GM19023 (cell line): ENCODE results near the gene LMO7.
"Not testable (repeated sequence)": the region's sequence is repeated elsewhere in the genome, so short reads cannot be mapped to it uniquely, and the experiment has no call there.

Experiments used
- ATAC-seq: cut with Tn5 transposase; IDR thresholded peaks from one replicate; pipeline ENCODE4 v1.9.1; 2021; ENCODE audit warnings: mild to moderate bottlenecking, moderate library complexity; ENCODE audit not compliant: unreplicated experiment

LMO7 gene

DNA sequence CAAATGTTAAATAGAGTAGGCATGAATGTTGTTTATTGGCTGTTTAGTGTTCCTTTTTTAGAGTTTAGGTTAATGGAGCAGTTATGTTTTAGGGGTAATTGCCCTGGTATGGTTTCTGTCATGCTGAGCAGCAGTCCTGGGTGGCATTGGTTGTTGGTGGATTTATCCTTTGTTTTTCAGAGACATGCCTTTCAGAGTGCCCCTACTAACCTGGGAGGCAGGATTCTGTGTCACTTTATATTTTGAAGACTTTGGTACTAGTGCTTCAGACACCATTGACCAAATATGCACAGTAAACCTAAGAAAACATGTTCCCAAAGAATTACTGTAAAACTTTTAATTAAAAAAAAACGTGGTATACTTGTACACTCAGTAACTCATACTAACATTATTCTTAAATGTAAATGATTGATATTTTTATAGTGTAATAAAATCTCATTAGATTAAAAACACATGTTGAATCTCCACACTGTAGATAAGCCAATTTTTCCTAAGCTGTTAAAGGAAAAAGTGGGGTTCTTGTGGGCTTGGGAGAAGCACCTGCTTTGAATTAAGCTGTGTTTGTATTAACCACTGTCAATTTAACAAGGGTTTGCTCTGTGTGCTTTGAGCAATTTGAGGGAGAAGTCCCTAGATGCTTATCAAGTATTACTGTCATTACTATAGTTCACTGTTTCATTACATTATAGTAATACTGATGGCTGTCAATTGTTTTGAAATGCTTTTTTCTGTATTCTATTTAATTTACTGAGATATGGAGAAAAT lies 133.2 kb downstream of the LMO7 start:
- no peak for ATAC-seq

DNA sequence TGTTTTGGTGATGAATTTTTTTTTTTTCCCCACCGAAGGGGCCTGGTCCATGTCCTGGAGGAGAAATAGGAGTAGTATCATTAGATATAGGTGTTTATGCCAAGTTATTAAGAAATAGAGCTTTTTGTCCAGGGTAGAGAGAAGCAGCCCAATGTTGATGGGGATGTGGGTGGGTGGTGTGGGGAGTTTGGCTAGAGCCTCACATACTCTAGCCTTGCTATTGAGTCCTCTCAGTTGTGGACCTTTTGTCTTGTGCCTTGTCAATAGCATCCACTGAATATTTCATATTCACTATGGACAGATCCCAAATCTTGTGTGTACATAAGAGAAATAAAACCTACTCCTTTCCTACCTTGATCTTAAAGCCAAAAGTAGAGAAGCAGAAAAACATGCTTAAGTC lies 134.0 kb downstream of the LMO7 start:
- ATAC-seq: no peak

DNA sequence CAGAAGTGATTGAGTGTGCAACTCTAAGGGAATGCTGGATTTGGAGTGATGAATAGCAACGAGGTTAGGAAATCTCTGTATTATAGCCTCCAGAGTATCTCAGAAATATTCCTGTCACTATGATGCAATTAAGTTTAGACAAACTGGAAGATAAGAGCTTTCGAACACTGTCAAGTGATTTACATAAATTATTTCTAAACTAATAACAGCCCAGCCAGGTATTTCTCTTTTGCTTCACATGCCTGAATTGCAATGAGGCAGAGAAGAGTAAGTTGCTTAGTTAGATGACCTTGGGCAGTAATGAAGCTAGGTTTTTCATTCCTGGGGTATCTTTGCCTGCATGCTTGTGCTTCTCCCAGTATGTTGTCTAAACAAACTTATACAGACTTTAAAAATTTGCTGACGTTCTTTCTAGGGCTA lies 134.5 kb downstream of the LMO7 start:
- no peak for ATAC-seq

DNA sequence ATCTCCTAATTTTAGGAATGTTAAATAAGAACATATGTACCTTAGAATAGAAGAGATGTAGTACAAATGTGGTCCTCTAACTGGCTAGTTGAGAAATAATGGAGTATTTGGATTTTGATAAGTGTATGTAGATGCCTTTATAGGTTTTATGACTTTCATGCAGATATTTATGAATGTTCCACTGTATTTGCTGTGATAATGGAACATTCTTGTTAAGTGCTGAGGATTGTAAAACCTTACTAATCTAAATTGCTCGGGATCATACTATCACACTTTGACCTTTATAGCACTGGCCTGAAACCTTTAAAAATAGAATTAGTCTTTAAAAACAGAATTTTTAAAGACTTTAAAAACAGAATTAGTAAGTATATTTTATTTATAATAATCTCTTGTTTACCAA lies 135.1 kb downstream of the LMO7 start:
- no peak for ATAC-seq

DNA sequence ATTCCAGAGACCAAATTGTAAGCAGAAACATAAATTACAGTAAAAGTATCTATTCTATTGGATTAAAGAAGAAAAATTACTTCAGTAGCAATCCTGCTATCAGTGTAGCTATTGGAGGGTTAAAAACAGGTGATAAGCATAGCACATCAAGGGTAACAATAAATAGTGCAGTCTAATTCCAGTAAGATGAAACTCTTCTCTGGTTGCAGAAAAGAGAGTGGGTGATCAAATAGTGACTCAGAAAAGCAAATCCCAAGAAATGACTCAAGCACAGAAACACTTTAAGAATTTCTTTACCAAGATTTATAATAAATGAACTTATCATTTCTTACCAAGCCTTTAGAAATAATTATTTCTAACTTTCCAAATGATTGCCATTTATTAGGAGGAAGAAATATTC lies 135.7 kb downstream of the LMO7 start:
- no peak for ATAC-seq

DNA sequence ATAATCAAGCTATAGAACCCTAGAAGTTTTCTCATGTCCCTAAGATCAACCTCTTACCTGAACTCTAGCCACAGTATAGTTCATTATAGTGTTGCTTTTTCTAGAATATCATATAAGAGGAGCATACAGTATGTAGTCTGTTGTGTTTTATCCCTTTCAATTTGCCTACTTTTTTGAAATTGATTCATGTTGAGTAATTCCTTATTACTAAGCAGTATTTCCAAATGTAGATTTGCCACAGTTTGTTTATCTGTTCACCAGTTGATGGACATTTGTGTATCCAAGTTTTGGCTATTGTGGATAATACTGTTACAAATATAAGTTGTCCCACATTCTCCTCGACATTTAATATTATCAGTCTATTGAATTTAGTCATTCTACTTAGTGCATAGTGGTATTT lies 138.0 kb downstream of the LMO7 start:
- no peak for ATAC-seq

DNA sequence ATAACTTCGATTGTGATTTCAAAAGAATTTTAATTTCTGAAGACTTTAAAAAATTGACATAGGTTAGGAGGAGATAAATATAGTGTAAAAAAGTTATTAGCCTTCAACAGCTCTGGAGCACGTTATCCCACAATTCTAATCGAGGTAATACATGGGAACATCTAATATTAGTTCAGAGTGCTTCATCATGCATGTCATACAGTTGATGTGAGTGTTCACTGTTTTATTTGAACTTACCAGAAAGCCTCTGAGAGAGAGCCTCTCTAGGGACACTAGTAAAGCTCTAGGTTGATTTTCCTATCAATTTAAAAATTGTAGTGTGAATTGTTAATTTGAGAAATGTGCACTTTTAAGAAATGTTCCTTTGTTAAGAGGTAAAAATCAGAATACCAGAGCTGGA lies 140.4 kb downstream of the LMO7 start:
- no peak for ATAC-seq

DNA sequence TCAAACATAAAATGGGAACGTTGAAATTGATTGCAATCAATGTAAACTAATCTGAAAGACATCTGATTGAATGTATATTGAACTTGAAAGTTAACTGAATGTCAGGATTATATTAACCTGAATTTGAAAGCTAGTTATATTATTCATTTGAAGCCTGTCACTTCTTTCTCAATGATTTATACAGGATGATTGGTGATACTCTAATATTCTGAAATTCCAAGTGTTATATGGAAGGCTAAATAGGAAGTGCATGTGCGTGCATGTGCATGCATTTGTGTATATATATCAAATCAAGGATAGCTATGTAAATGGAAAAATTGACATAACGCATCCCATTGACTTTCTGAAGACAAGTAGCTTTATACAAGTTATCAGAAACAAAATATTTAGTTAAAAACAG lies 143.3 kb downstream of the LMO7 start:
- no peak for ATAC-seq

DNA sequence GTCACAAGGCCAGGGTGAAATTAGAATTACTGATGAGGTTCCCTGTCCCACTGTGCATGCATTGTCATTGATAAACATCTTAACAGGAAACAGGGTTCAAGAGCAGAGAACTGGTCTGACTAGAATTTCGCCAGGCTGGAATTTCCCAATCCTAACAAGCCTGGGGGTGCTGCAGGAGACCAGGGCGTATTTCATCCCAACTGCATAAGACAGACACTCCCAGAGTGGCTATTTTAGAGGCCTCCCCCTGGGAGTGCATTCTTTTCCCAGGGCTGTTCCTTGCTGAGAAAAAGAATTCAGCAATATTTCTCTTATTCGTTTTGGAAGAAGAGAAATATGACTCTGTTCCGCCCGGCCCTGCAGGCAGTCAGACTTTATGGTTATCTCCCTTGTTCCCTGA lies 144.0 kb downstream of the LMO7 start:
- not testable (repeated sequence) for ATAC-seq

DNA sequence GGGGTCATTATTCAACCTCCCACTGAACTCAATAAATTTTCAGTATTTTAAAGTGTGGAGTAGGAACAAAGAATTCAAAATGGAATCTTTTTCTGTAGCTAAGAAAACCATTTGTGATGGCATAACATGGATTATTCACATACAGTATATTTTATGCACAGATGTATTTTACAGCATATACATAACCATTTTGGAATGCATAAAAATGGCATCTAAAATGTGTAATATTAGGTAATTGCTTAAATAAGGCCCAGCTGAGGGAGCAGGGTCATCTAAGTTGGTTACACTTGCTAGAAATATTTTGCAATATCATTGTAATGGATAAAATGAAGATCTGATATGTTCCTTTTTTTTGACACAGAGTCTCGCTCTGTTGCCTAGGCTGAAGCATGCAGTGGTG lies 146.9 kb downstream of the LMO7 start:
- ATAC-seq: no peak

DNA sequence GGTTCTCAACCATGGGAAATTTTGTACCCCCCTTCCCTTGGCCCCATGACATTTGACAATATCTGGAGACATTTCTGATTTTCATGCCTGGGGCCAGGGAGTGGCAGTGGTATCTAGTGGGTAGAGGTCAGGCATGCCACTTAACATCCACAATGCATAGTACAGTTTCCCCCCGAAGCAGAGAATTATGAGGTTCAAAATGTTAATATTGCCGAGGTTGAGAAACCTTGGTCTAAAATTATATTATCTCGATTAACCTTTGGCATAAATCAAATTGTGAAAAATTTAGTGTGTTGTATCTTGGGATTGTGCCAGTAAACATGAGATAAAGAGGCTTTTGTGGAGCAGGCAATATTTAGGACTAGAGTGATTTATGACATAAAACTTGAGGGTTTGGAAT lies 147.9 kb downstream of the LMO7 start:
- no peak for ATAC-seq

DNA sequence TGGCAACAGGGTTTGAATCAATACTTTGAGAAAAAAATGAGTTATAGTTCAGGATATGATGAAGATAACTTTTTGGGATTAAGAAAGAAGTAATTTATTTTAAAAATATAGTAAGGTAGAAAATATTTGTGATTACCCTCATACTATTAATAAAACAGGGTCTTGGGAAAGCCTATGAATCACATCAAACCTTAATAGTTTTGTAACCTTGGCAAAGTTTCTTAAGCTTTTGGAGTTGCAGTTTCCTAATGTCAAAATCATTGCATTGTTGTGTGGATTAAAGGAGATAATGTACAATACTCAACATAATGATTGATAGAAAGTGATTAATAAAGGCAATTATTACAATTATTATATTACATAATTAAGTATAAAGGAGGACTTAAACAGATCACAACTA lies 149.0 kb downstream of the LMO7 start:
- no peak for ATAC-seq

DNA sequence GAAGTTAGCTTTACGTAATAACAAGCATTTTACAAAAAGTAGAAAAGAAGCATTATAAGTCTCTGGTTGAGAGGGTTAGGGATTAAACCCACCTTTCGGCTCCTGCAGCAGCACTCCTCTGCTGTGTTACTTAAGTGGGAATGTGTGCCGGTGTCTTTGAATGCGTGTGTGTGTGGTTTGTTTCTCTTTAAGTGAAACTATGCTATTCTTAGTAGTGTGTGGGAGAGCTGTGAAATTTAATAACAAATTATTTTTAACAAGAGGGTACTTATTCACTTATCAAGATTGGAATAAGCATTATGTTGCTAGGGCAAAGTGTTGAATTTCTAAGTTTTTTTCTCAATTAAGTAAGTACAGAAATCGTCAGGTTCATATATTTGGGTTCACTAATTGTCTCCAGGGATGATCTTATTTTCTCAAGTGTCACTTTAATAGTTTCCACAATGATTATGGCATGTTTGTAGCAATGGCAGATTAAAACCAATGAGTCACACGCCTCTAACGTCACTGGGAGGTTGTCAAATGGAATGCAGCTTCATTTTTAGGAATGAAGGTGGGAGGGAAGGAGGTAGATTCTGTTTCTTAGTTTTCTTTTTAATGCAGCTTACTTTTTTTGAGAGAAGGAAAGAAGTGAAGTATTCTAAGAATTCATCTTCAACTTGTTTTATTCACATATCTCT lies 151.3 kb downstream of the LMO7 start:
- no peak for ATAC-seq

DNA sequence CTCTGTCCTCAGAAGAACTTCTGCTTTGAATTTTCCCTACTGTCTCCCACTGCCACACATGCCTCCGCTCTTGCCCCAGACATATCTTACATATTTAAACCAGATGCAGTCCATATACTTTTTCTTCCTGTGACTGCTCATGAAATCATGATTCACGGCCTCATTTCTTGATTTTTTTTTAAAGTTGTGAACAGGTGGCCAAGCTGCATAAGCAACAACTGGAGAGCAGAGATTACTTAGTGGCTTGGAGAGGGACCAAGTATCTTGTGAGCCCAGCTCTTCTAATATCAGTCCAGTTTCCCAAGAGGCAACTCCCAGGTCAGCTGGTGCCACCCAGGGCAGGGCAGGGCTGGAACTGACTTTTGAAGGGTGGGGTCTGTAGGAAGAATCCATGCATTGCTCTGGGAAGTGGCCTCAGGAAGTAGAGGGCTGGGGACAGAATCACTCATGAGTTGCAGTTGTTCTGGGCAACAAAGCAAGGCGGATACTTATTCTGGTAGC lies 152.4 kb downstream of the LMO7 start:
- no peak for ATAC-seq

DNA sequence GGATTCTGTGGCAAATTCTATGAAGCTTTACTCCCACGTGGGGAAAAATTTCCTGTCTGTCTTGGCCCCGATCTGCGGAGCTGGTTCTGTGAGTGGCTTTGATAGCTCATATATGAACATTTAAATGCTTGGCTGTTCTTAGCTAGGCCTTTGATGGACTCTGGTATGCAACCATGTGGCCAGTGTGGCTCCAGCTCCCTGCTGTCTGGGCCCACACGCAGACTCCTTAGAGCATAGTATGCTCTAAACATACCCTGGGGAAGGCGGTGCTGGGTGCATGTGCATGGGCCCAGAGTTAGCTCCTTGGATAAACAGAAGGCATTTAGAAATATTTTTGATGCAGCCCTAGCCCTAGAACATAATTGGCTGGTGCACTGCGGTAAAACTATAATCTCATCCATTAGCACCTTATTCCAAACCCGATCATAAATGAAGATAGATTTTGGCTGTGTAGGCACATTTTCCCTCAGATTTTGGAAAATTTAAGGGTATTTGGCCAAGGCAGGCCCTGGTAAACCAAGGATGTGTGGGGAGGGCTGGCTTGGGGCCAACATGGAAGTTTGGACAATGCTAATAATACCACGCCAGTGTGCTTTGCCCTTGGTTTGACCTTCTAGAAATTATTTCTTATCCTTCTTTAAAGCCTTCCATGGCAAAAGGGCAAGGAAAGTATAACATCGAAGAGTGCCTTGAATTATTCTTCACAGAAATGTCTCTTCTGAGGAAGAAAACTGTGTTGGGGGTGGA lies 153.5 kb downstream of the LMO7 start:
- no peak for ATAC-seq

DNA sequence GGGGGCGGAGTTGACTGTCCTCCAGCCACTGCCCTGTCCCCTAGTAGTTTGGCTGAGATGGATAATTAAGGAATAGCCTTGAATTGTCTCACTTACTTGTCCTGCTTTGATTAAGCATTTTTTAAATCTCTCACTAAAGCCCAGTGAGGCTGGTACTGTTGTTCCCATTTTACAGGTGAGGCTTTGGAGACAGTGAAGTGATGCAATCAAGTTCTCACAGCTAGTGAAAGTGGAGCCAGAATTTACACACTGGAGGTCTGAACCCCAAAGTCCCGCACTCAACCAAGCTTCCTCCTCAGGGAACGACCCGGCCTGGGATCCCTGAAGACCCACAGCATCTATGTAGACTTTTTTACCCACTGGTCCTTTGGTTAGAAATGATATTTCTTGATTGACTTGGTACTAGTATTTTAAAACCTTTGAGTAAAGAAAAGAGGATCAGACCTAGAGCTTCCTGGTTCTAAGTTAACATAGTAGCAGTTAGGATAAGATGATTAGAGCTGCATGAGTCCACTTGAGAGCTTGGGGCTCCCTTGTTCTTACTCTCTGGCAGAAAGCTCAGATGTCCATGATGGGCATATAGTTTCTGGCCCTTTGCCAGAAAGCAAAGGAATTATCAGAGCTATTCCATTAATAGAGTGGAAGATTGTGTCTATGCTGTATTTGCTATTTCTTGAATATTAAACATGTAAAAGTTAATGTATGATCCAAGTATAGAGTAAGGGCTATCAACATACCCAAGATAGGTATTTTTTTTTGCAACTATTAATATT lies 154.3 kb downstream of the LMO7 start:
- no peak for ATAC-seq

DNA sequence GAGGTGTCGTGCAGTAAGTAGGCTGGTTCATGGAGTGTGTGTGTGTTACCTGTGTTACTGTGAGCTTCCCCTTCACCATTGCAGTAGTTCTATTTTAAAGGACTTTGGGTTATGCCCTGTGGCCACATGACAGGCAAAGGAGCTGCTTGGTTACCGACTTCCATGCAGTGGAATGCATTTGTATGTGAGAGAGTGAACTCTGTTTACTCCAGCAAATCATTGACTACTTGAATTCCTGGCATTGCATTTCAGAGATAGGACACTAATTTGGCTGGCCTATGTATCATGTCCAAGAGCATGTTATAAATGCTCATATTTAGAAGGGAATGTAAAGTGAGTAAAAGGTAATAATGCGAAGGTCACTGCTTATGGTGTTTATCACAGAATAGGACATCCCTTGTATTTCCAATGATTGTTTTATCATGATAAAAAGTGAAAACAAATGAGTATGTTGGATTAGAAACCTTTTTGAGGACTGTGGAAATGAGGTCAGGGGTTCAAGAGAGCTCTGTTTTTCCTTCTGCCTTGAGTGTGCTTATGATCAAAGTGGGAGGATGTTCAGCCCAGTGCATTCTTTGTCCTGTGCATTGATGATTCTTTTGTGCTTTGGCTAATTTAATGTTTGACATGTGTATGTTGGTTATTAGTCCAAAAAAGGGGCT lies 156.5 kb downstream of the LMO7 start:
- no peak for ATAC-seq

DNA sequence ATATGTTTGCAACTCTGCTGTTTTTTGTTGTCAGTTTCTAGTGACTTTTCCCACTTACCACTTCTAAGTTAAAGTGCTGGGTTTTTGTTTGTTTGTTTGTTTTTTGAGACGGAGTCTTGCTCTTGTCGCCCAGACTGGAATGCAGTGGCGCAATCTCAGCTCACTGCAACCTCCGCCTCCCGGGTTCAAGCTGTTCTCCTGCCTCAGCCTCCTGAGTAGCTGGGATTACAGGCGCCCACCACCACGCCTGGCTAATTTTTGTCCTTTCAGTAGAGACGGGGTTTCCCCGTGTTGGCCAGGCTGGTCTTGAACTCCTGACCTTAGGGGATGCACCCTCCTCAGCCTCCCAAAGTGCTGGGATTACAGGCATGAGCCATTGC lies 157.0 kb downstream of the LMO7 start:
- not testable (repeated sequence) for ATAC-seq

DNA sequence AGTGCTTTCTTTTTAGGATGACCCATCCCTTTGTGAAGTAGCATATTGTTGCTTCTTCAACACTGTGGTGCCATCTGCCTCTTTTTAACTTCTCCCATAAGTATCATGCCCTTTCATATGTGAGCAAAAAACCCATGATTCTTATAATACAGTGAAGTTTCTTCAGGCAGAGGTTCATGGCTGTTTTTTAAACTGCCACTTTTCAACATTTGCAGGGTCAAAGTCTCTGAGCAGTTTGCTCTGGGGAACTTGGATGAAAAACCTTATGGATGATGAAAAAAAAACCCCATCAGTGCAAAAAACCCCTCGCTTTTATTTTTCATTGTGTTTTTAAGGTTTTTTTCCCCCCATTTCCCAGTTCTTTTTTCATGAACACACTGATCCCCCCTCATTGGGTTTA lies 158.5 kb downstream of the LMO7 start:
- no peak for ATAC-seq

DNA sequence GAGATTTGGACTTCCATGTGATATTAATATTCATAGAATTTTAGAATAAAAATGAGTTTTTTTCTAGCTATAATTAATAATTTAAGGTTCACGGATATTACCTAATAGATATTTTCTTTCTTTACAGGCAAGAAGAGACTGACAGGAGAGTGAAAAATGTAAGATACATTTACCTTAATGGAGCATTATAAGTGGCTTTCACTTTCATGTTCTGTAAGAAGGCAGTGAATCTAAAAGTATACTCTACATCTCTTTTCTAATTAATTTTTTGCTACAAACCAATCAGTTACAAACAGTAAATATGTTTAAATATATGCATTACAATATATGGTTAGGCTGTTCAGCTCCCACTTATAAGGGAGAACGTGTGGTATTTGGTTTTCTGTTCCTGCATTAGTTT lies 159.1 kb downstream of the LMO7 start:
- ATAC-seq: no peak

DNA sequence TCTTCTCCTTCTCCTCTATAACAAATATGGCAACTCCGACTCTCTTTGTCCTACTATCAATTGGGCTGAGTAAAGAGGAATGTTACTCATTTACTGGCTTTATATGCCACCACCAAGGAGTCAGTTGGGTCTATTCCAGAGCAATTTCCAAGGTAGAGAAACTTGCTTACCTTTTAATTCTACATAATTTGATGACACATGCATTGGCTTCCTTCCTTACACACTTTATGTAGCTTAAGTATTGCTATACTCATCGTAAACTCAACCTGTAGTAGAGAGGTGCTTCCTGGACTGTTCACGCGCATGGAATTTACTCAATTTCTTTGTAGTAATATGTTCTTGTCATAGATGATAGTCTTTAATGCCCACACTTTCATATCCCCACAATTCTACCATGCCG lies 160.7 kb downstream of the LMO7 start:
- no peak for ATAC-seq
